H9 (cell line): ENCODE measurements around the gene MCFD2. TPM values are rescaled to one million over a fixed set of nuclear protein-coding genes. Genes with fewer than 3 reads are reported as not detected.

Source experiments
- DNase-seq: peaks from one replicate; pipeline ENCODE4 v3.0.0-alpha.2; 2017
- H2AFZ ChIP-seq: one replicate; pipeline ENCODE4 v1.6.1; 2013; ENCODE audit warnings: mild to moderate bottlenecking, low read length, control low read depth, moderate library complexity
- H2AK5ac ChIP-seq: 2 replicates; pipeline ENCODE4 v1.6.1; 2013; ENCODE audit warnings: low read length, control low read depth, mixed read lengths; ENCODE audit not compliant: insufficient read length
- H2BK120ac ChIP-seq: one replicate; pipeline ENCODE4 v1.6.1; 2013; ENCODE audit warnings: low read depth, mild to moderate bottlenecking, low read length, control low read depth, inconsistent platforms; ENCODE audit not compliant: poor library complexity, severe bottlenecking
- H2BK12ac ChIP-seq: 2 replicates; pipeline ENCODE4 v1.6.1; 2013; ENCODE audit warnings: low read length, control low read depth, mixed read lengths, low read depth; ENCODE audit not compliant: insufficient read length
- H2BK15ac ChIP-seq: 2 replicates; pipeline ENCODE4 v1.6.1; 2013; ENCODE audit warnings: low read depth, low read length, control low read depth
- H2BK20ac ChIP-seq: one replicate; pipeline ENCODE4 v1.6.1; 2013; ENCODE audit warnings: low read depth, mild to moderate bottlenecking, low read length, control low read depth, inconsistent platforms; ENCODE audit not compliant: poor library complexity, severe bottlenecking
- H2BK5ac ChIP-seq: 2 replicates; pipeline ENCODE4 v1.6.1; 2013; ENCODE audit warnings: low read length, control low read depth, mixed read lengths; ENCODE audit not compliant: insufficient read length
- H3K14ac ChIP-seq: 2 replicates; pipeline ENCODE4 v1.6.1; 2013; ENCODE audit warnings: low read length, control low read depth; ENCODE audit not compliant: insufficient read depth
- H3K18ac ChIP-seq: 2 replicates; pipeline ENCODE4 v1.6.1; 2013; ENCODE audit warnings: low read depth, mild to moderate bottlenecking, mixed read lengths, low read length, control low read depth; ENCODE audit not compliant: insufficient read length
- H3K23ac ChIP-seq: 2 replicates; pipeline ENCODE4 v1.6.1; 2013; ENCODE audit warnings: low read length, control low read depth, mixed read lengths, low read depth; ENCODE audit not compliant: insufficient read length
- H3K23me2 ChIP-seq: 2 replicates; pipeline ENCODE4 v1.6.1; 2013; ENCODE audit warnings: low read depth, mild to moderate bottlenecking, mixed read lengths, low read length, control low read depth; ENCODE audit not compliant: insufficient read length, poor library complexity, severe bottlenecking
- H3K27ac ChIP-seq: 2 replicates; pipeline ENCODE4 v1.5.1; 2013; ENCODE audit warnings: low read length, control low read depth, mixed read lengths, low read depth; ENCODE audit not compliant: insufficient read length
- H3K27me3 ChIP-seq: 2 replicates; pipeline ENCODE4 v1.6.1; 2013; ENCODE audit warnings: low read length, control low read depth, inconsistent platforms; ENCODE audit not compliant: insufficient read depth
- H3K4ac ChIP-seq: 2 replicates; pipeline ENCODE4 v1.6.1; 2013; ENCODE audit warnings: low read depth, mild to moderate bottlenecking, control low read depth, inconsistent platforms, low read length, moderate library complexity
- H3K4me1 ChIP-seq: 2 replicates; pipeline ENCODE4 v1.6.1; 2013; ENCODE audit warnings: low read length, control low read depth, inconsistent platforms; ENCODE audit not compliant: insufficient read depth
- H3K4me2 ChIP-seq: 2 replicates; pipeline ENCODE4 v1.6.1; 2013; ENCODE audit warnings: low read length, control low read depth, mixed read lengths; ENCODE audit not compliant: insufficient read length, insufficient read depth
- H3K56ac ChIP-seq: 2 replicates; pipeline ENCODE4 v1.6.1; 2013; ENCODE audit warnings: low read depth, mild to moderate bottlenecking, mixed read lengths, low read length, control low read depth; ENCODE audit not compliant: insufficient read length
- H3K79me1 ChIP-seq: 2 replicates; pipeline ENCODE4 v1.6.1; 2013; ENCODE audit warnings: low read depth, mild to moderate bottlenecking, moderate library complexity, low read length, control low read depth, inconsistent platforms; ENCODE audit not compliant: insufficient read depth, poor library complexity, severe bottlenecking
- H3K79me2 ChIP-seq: 2 replicates; pipeline ENCODE4 v1.6.1; 2013; ENCODE audit warnings: low read length, control low read depth, inconsistent platforms; ENCODE audit not compliant: insufficient read depth
- H3K9ac ChIP-seq: 2 replicates; pipeline ENCODE4 v1.6.1; 2013; ENCODE audit warnings: low read length, control low read depth, mixed read lengths; ENCODE audit not compliant: insufficient read length; ENCODE audit errors: extremely low read depth
- H3K9me3 ChIP-seq: one replicate; pipeline ENCODE4 v1.6.1; 2013; ENCODE audit warnings: low read depth, low read length, inconsistent platforms; ENCODE audit not compliant: control insufficient read depth
- H3T11ph ChIP-seq: one replicate; pipeline ENCODE4 v1.6.1; 2013; ENCODE audit warnings: mild to moderate bottlenecking, low read length, control low read depth, inconsistent platforms
- H4K20me1 ChIP-seq: one replicate; pipeline ENCODE4 v1.6.1; 2013; ENCODE audit not compliant: control insufficient read depth, insufficient read length, insufficient read depth
- H4K5ac ChIP-seq: 2 replicates; pipeline ENCODE4 v1.6.1; 2013; ENCODE audit warnings: low read depth, mild to moderate bottlenecking, mixed read lengths, low read length, control low read depth; ENCODE audit not compliant: insufficient read length
- H4K8ac ChIP-seq: replicated peaks from 2 replicates; pipeline ENCODE4 v1.6.1; 2013; ENCODE audit warnings: low read length, control low read depth, mixed read lengths, low read depth; ENCODE audit not compliant: insufficient read length
- H4K91ac ChIP-seq: 2 replicates; pipeline ENCODE4 v1.6.1; 2013; ENCODE audit warnings: low read depth, mild to moderate bottlenecking, moderate library complexity, mixed read lengths, low read length, control low read depth; ENCODE audit not compliant: insufficient read length
- H3K27ac Mint-ChIP-seq, 3 experiments: 2 replicates in 2 of 3; 3 replicates in 1 of 3; pipeline ENCODE4 v1.8.0; 2020 to 2021; ENCODE audit warnings: mixed read lengths in 3 of 3, mild to moderate bottlenecking in 1 of 3, moderate library complexity in 1 of 3
- H3K27me3 Mint-ChIP-seq: 2 replicates; pipeline ENCODE4 v1.8.0; 2021; ENCODE audit warnings: low read depth, mild to moderate bottlenecking, moderate library complexity, mixed read lengths
- H3K36me3 Mint-ChIP-seq, 3 experiments: 2 replicates in 2 of 3; 3 replicates in 1 of 3; pipeline ENCODE4 v1.8.0; 2020 to 2021; ENCODE audit warnings: low read depth in 3 of 3, mixed read lengths in 3 of 3; ENCODE audit not compliant: insufficient read depth in 1 of 3
- H3K4me1 Mint-ChIP-seq, 2 experiments: 2 replicates each; pipeline ENCODE4 v1.8.0; 2020; ENCODE audit warnings: mixed read lengths in 2 of 2
- H3K4me3 Mint-ChIP-seq, 2 experiments: 2 replicates in 1 of 2; 3 replicates in 1 of 2; pipeline ENCODE4 v1.8.0; 2020 to 2021; ENCODE audit warnings: mild to moderate bottlenecking in 2 of 2, mixed read lengths in 2 of 2, moderate library complexity in 1 of 2
- H3K9me3 Mint-ChIP-seq, 2 experiments: 2 replicates in 1 of 2; 3 replicates in 1 of 2; pipeline ENCODE4 v1.8.0; 2020; ENCODE audit warnings: mild to moderate bottlenecking in 2 of 2, mixed read lengths in 2 of 2, moderate library complexity in 1 of 2
- CTCF ChIP-seq: fragments of 200-600 bp; sonication (generic); conservative IDR thresholded peaks from 3 replicates; pipeline ENCODE4 v1.8.0; 2021; ENCODE audit warnings: antibody characterized with exemption, mild to moderate bottlenecking
- WGBS: extraction: QIAGEN DNeasy Blood & Tissue Kit; methylation state at CpG from one replicate; pipeline ENCODE4 v1.1.7; 2013; ENCODE audit warnings: missing lambda C conversion rate, low lambda C conversion rate, mixed read lengths; ENCODE audit not compliant: insufficient read length; ENCODE audit errors: extremely low coverage; 5-methylcytosine and 5-hydroxymethylcytosine counted together
- total RNA-seq: library from RNA; stranded (reverse); gene quantifications from 2 replicates; pipeline ENCODE4 v1.2.1, GENCODE V29; 2021

Gene MCFD2
- total RNA-seq, 1 experiment from 2014 or later: 64.6 TPM

GRCh38 chr2:46915811-46916630 lies 415 bp upstream of the MCFD2 start:
- H3K36me3 Mint-ChIP-seq: peaks cover 12 to 18% (median 15%) of the 10 kb centered on the region in 3 experiments; a peak in 6 of 7 replicates
- Histone ChIP-seq H4K8ac (no peak overlapping the region), H3T11ph (no peak overlapping the region), H3K4me2 (peak overlapping the region; percentile 95), H3K23ac (no peak overlapping the region), H3K27me3 (no peaks in the 10 kb centered on the region), H3K79me1 (peaks cover 3% of the 10 kb centered on the region), H3K4me1 (no peaks in the 10 kb centered on the region), H2AFZ (no peak overlapping the region), H3K23me2 (peaks cover 7% of the 10 kb centered on the region), H4K20me1 (no peaks in the 10 kb centered on the region), H2BK5ac (no peak overlapping the region), H2BK15ac (no peak overlapping the region), H3K27ac (peak overlapping the region; percentile 59), H3K9ac (peak overlapping the region; percentile 82), H4K91ac (no peak overlapping the region), H4K5ac (no peak overlapping the region), H3K9me3 (no peaks in the 10 kb centered on the region), H2AK5ac (no peak overlapping the region), H2BK20ac (no peak overlapping the region), H3K4ac (no peak overlapping the region), H3K56ac (no peak overlapping the region), H3K14ac (peak overlapping the region; percentile 93; the same call in 1 of the 2 replicates), H3K79me2 (peaks cover 8% of the 10 kb centered on the region; the same call in 1 of the 2 replicates), H3K18ac (peak overlapping the region; percentile 96), H2BK12ac (no peak overlapping the region), H2BK120ac (no peak overlapping the region)
- no peaks in the 10 kb centered on the region for H3K9me3 Mint-ChIP-seq
- peak overlapping the region; percentile 69 to 95 (median 90) for H3K27ac Mint-ChIP-seq
- H3K4me1 Mint-ChIP-seq: peaks cover 21 to 23% of the 10 kb centered on the region in 2 experiments
- peak; percentile 86 for DNase-seq
- no peaks in the 10 kb centered on the region; the same call in 1 of the 2 replicates for H3K27me3 Mint-ChIP-seq
- WGBS: no CpG with 5 or more reads among the region's 55 CpGs
- TF ChIP-seq CTCF: no peak
- peak overlapping the region; percentile 90 to 94 for H3K4me3 Mint-ChIP-seq
